HuH-7 (cell line): Measurements from ENCODE around the gene PSEN2.
A peak's percentile ranks its signal among the peaks of the same experiment; 100 is the strongest.
"Not testable (repeated sequence)": the region's sequence is repeated elsewhere in the genome, so short reads cannot be mapped to it uniquely, and the experiment has no call there.

ENCODE experiments used
- DNase-seq: peaks from one replicate; pipeline ENCODE4 v3.0.0; 2011; ENCODE audit warnings: low spot score

Gene PSEN2

DNA sequence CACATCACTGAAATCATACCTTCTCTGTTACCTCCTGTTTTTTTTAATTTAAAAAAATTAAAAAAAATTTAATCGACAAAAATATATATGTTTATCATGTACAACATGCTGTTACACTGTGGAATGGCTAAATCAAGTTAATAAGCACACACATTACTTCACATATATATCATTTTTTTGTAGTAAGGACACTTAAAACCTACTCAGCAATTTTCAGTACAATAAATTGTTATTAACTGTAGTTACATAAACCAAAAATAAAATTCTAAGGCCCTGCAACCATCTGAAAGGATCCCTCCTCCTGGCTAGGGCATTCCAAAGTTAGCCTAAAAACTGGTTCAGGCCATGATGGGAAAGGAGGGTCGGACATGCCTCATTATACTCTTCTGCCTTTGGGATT lies 46.1 kb downstream of the PSEN2 start:
- no peak for DNase-seq

DNA sequence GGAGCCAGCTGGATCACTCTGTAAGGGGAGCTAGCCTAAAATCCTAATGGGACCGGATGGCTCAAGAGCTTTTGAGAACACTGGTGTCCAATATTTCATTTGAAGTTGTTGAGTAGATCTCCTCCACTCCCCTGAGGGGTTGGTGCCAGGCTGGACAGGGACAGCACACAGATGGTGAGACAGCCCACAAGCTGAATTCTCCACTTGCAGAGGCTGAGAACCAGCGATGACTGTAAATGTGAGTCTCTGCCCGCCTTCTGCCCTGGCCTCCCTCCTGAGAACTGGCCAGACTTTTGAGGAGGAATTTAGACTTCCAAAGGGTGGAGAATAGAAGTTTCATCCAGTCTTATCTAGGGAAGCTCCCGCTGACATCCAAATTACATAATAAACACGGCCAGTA lies 49.2 kb downstream of the PSEN2 start:
- DNase-seq = no peak

DNA sequence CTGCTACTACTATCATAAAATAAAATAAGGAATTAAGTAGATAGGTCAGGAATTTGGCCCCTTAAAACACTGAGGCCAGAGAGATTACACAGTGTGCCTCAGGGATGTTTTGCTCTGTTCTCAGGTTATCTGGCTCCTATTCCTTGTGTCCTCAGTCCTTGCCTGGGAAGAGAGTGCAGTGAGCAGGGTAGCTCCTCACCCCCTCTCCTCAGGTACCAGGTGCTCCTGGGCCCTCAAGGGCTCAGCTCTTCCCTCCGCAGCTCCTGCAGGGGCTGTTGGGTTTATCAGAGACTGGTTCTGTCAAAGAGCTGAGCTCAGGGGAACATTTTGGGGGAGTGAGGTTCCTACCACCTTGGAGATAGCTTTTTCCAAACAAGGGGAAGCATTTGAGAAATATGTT lies 49.6 kb downstream of the PSEN2 start:
- no peak for DNase-seq

DNA sequence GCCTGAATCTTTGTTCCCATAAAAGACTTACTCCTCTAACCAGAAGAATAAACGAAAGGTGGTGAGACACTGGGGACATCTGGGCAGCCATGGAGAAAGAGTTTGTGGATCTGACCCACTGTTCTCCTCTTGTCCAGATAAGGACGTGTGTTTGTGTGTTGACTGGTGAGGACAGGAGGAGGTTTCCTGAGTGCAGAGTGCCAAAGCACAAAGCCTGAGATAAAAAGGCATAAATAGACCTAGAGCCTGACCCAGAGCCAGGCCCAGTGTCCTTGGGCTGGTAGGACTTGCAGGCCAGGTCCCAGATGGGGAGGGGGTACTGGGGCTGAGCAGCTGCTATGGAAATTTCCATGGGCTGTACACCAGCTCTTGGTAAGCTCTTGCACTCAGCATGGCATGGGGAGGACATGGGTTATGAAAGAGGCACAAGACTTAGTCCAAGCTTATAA lies 50.1 kb downstream of the PSEN2 start:
- no peak for DNase-seq

DNA sequence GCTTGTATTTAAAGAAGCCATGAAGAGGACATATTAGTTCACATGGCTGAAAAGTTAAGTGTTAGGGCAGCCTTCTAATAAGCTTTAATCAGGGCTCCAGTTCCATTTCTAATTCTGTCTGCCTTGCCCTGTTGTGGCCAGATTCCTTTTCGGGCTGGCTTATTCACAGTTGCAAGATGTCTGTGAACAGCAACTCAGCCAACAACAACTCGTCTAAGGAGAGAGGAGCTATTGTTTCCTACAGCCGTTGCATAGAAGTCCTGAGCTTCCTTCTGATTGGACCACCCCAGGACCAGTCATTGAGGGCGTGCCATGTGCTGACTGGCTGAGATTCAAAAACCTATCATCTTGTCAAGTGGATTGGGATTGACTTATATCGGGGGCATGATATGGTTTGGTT lies 51.1 kb downstream of the PSEN2 start:
- DNase-seq = no peak

DNA sequence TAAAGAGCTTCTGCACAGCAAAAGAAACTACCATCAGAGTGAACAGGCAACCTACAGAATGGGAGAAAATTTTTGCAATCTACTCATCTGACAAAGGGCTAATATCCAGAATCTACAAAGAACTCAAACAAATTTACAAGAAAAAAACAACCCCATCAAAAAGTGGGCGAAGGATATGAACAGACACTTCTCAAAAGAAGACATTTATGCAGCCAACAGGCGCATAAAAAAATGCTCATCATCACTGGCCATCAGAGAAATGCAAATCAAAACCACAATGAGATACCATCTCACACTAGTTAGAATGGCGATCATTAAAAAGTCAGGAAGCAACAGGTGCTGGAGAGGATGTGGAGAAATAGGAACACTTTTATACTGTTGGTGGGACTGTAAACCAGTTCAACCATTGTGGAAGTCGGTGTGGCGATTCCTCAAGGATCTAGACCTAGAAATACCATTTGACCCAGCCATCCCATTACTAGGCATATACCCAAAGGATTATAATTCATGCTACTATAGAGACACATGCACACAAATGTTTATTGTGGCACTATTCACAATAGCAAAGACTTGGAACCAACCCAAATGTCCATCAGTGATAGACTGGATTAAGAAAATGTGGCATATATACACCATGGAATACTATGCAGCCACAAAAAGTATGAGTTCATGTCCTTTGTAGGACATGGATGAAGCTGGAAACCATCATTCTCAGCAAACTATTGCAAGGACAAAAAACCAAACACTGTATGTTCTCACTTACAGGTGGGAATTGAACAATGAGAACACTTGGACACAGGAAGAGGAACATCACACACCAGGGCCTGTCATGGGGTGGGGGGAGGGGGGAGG lies 59.1 kb downstream of the PSEN2 start:
- DNase-seq = not testable (repeated sequence)

DNA sequence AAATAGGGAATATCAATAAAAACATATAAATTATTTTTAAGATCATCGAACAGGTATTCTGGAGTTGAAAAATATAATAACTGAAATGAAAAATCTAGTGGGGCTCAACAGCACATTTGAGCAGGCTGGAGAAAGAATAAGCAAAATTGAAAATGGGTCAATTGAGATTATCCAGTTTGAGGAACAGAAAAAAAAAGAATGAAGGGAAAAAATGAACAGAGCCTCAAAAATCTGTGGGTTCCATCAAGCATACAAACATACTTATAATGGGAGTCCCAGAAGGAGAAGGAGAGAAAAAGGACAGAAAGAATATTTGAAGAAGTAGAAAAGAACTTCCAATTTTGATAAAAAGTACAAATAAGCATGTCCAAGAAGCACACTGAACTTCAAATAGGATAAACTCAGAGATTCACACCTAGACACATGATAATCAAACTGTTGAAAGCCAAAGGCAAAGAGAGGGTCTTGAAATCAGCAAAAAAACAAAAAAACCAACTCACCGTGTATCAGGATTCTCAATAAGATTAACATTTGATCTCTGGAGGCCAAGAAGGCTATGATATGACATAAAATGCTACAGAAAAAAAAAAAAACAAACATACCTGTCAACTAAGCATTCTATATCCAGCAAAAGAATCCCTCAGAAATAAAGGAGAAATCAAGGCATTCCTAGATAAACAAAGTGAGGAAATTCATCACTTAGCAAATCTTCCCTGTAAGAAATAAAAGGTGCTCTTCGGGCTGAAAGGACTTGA lies 64.2 kb downstream of the PSEN2 start:
- no peak for DNase-seq

DNA sequence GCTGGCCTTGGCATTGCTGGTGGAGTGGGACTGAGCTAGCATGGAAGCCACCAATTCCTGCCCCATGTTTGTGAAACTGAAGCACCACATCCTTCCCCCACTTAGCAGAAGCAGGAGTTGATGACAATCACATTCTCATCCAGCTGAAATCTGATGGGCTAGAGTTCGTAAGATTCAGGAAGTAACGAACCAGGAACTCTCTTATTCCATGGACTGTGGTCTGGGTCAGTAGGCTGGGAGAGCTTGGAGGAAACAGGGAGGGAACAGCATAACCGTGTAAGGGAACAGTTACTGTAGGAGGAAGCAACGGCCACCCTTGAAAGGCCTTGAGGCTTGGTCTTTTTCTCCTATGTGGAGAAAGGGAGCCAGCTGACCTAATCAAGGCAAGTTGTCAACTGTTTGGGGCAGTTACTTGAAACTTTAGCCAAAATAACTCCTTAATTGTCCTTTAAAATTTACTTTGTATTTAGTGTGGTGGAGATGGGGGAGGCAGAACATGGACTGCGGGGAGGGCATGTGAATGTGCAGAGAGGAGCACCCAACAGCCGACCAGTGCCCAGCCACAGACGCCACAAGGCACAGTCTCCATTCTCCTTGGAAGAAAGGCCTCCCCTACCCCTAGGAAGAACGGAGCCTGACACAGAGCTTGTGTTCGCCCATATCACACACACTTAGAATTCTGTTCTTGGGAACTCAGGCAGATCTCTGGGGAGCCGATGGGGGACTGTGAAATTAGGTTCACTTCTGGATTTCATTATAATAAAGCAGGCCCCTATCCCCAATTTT lies 67.7 kb downstream of the PSEN2 start:
- no peak for DNase-seq

DNA sequence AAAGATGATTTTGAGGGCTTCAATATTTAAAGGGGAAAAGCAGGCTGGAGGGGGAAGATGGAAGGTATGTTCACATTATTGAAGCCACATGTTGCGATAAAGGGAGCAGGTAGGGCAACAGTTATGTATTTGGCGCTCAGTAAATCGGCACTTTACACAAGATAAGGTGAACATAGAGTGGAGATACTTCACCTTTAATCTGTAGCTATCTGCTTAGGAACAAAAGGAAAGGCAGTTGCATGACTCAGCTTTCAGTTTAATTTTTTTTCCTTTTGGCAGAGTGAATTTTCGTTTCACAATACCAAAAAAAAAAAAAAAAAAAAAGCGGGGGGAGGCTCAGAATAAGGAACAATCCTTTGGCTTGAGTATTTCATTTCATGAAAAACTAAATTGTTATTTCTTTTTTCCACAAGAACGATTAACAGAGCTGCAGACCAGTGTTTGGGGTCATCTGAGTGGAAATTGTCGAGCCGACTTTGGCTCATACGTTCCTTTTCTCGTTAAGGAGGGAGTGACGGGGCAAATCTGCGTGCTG lies 68.6 kb downstream of the PSEN2 start:
- DNase-seq = no peak

DNA sequence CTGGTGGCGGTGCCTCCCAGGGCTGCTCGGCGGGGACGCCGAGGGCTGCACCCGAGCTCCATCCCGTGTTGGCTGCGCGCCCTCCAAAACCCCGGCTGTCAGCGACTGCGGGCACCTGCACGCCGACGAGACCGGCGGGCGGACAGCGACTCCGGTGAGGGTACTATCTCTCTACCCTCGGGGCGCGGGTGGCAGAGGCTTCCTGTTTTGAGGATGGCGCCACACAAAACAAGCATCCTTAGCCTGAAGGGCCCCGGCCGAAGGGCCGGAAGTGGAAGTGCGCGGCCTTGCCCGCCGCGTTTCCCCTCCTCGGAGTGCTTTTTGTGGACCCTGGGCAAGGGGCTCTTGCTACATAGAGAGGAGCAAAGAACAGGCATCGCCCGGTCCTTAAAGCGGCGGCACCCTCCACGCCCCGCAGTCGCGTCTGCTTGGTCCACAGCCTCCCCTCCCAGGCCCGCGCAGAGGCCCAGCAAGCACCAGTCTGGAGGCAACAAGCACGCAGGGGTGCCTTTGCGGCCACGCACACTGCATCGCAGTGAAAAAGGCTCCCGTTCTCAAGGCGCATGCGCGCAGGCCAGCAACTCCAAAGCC lies 69.1 kb downstream of the PSEN2 start:
- peak; percentile 48 for DNase-seq

DNA sequence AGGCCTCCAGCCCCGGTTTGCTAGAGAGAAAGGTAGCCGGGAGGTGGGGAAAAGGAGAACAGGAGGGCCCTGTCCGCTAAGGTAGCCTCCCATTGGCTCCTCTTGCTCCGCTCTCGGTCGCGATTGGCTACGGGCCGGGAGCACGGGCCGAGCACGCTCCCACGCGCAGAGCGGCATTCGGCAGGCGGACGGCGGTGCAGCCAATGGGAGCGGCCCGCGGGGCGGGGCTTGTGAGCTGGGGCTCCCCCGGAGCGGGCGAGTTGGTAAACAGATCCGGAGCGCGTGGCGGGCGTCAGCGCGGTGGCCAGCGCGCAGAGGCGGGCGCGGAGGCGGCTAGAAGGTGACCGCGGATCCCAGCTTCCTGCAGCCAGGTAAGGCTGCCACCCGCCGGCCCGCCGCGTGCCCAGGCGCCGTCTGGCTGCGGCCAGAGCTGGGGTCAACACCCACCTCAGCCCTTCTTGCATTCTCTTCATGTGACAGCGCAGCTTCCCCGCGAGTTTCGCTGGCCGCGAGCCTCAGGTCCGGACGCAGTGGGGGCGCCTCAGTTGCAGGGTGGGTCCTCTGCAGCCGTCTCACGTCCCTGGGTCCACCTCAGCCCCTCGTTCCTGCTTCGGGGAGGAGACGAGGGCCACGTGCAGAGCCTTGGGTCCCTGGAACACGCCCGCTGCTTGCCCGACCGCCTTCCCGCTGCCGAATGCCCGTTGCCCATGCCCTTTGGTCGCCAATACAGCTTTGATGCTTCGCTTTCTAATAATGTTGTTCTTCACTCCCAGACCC lies 69.8 kb downstream of the PSEN2 start, which contains the start of gene COQ8A:
COQ8A (plus strand) TSS at position 266 of the 777 bp plus-strand sequence. CDS start 21,092 bp downstream, outside the sequence.
- peak; percentile 98 for DNase-seq

DNA sequence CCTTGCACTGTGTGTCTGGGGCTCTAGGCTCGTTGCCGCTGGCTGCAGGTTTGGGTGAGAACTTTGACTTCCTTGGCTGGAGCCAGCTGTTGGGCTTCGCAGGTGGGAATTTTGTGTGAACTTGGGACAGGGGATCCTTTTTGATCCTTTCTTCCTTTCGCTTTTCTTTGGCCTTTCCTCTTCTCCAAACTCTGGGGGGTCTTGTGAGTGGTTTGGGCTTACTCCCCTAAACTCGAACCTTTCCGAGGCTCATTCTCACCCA lies 70.3 kb downstream of the PSEN2 start:
- no peak for DNase-seq

DNA sequence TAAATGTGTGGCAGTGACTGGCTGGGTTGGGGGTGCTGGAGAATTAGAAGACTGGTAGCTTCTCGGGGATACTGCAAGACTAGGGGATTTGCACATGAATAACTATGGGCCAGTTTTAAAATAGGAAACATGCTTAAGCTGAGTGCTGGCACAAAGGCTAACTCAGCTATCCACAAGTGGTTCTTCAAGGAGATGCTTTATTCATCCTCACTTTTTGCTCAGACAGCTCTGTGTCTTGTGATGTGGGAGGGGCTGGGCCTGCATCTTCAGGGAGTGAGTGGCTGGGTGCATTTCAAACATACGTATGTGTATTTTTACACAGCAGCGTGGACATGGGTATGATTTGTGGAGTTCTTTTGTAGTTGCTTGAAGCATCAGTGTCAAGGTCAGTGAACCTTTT lies 72.0 kb downstream of the PSEN2 start:
- DNase-seq = no peak

DNA sequence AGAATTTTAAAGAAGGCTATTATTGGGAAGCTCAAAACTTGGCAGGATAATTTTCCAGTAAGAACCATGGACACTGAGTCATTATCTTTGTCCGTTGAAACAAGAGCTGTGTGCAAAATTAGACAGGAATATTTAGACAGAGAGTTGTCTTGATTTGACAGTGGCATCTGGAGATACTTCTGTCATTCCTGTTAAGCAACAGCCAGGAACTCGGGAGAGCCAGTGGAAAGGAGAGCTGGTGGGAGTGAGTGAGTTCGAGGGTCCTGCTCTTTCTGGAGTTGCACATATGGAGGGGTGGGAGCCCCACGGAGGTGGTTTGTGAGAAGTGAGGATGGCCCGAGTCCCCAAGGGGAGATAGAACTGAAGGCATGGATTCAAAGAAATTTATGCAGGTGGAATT lies 72.7 kb downstream of the PSEN2 start:
- no peak for DNase-seq

DNA sequence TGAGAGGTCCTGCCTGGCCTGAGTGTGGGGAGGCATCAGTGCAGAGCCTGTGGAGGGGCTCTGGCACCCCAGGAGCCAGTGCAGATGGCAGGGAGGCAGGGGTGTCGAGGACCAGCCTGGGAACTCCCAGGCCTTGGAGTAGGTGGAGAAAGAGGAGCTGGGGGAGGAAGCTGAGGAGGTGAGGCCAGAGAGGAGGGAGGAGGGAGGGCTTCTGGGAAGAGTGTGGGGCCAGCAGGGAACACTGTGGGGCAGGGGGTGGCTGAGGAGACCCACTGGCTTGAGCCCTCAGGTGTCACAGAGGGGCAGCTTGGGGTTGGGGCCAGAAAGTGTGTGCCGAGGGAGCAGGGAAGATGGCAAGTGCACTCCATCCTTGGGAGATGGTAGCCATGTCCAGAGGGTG lies 73.5 kb downstream of the PSEN2 start:
- no peak for DNase-seq

DNA sequence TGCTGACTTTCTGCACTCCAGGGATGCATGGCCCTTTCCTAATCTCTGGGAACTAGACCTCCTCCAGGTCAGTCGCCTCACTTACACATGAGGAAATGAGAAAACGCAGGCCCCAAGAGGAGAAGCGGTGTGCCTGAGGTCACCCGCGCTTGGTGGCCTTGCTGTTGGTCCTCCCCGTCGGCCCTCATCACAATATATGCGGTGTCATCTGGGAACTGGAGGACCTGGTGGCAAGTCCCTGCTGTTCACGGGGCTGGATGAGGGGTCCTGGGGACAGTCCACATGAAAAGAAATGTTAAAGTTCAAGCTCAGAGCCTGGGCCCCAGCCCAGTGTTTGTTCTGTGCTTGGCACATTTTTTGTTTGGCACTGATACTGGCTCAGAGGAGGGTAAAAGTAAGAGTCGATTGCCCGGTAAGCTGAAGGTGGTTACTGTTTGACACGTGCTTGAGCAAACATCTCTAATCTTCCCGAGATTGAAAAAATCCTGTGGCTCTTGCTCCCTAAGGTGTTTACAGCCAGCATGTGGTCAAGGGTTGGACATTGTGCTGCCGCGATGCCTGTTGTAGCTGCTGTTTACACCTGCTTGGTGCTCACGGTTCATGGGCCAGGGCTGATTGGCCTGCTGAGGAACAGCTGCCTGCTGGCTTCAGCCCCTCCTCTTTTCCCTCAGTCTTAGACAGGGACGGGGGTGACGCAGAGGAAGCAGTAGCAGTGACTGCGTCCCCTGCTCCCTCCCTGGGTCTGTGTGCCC lies 74.9 kb downstream of the PSEN2 start:
- DNase-seq = peak; percentile 69
